A204.1 (cell line): ENCODE measurements around the gene ZNF398.
A peak's percentile ranks its signal among the peaks of the same experiment; 100 is the strongest.

Experiments used
- FAIRE-seq: peaks from 2 replicates; lab custom pipeline; 2012; peaks lifted over from hg19 to GRCh38; lab: Jason Lieb, UNC

The ZNF398 gene

DNA sequence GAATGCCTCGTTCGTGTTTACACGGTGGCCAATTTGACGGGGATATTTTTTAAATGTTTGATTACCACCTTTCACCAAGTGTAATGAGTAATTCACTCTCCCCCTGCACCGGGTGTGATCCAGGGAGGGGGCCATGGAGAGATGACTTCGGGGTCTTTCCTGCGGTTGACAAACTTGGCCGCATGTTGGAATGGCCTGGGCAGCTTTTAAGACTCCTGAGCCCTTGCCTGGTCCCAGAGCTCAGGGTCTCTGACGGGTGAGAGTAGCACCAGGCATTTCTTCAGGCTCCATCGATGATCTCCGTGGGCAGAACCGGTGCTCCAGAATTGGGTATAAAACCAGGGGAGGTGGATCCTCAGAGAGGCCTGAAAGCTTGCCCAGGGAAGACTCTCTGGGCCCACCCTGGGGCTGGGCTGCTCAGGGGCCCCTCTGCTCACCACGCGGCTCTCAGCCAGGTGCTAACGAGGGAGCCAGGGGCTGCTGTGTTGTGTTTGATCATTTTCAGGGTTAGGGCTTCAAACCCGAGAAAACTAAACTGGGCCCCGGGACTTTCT, 49.0 kb downstream of the ZNF398 start:
- no peak for FAIRE-seq

DNA sequence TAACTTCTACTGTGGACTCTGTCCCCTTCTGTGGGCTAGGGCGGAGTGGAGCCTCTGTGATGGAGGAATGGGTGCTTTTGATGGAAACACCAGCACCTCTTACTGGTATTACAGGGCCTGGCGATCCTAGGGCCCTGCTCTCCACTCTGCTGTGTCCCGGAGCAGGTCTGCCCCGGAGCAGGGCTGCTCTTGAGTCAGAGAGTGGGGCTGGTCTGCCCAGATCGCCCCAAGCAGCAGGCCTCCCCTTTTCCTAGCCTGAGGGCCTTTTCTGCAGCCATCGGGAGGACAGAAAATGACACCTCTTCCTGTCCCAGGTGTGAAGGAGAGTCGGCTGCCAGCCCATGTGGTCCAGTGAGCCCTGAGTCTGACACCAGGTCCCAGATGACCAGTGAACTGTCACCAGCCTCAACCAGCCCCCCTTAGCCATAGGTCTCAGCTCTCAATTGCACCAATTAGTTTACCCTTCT, 49.5 kb downstream of the ZNF398 start:
- FAIRE-seq: no peak

DNA sequence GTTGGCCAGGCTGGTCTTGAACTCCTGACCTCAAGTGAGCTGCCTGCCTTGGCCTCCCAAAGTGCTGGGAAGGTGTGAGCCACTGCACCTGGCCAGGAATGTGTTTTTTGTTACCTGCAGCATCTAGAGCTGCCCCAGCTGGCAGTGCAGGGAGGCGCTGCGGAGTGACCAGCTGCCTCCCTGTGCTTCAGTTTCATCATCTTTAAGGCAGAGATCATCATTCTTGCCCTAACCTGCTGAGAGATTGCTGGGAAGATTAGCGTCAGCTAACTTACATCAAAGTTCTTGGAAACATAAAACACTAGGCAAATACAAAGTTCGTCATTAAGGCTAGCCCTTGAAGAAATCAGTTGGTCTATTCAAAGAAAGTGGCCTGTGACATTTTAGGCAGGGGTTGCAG, 50.4 kb downstream of the ZNF398 start:
- no peak for FAIRE-seq

DNA sequence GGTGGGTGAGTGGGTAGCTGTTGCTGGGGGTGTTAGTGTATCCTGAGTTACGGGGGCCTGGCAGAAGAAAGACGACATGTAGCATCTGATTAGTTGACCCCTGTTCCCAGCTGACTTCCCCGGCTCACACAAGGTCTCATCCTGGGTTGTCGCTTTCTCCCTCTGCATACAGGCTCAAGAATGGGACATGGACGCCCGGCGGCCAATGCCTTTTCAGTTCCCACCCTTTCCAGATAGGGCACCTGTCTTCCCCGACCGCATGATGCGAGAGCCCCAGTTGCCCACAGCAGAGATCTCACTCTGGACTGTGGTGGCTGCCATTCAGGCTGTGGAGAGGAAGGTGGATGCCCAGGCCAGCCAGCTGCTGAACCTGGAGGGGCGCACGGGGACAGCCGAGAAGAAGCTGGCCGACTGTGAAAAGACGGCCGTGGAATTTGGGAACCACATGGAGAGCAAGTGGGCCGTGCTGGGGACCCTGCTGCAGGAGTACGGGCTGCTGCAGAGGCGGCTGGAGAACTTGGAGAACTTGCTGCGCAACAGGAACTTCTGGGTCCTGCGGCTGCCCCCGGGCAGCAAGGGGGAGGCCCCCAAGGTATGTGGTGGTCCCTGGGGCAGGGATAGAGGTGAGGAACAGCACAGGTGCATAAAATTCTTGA, 51.0 kb downstream of the ZNF398 start:
- no peak for FAIRE-seq

DNA sequence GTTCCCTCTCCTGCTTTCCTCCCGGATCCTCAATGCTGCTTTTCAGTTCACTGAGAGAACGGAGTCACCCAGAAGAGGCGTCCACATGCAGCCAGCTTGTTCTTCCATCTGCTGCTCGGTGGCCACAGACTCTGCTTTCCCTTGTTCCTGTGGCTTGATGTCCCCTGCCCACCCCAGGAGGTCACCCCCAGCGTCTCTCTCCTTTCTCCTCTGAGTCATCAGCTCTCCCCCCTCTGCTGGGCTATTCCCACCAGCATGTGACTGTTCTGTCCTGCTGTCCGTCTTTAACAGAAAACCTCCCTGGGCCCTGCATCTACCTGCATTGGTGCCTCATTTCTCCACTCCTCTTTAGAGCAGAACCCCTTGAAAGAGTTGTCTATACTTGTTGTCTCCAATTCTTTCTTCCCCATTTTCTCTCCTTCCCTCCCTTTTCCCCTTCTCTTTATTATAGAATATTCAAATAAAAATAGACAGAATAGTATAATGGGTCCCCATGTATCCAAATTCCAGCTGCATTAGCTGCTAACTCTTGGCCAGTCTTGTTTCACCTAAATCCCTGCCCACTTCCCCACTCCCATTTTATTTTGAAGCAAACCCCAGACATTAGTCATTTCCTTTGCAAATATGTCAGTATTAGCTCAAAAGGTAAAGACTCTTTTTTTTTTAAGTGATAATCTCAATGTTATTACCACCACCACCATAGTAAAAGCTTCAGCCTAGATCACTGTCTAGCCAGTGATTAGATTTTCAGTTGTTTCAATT, 52.2 kb downstream of the ZNF398 start:
- FAIRE-seq: no peak

DNA sequence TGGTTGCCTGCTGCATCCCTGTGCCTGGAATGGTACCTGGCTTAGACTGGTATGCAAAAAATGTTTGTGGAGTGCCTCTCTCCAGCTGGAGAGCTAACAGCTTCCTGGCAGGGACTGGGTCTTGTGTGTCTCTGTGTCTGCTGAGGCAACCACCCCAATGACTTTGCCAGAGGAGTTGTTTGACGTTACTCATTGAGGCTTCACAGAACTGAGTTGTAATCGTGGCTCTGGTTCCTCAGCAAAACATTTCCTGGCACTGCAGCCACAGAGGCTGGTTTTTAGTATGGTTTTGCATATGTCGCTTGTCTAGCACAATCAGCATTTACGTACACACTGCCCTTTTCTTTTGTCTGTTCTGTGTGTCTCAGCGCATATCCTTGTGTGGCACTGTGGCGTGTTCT, 55.6 kb downstream of the ZNF398 start:
- FAIRE-seq: no peak

DNA sequence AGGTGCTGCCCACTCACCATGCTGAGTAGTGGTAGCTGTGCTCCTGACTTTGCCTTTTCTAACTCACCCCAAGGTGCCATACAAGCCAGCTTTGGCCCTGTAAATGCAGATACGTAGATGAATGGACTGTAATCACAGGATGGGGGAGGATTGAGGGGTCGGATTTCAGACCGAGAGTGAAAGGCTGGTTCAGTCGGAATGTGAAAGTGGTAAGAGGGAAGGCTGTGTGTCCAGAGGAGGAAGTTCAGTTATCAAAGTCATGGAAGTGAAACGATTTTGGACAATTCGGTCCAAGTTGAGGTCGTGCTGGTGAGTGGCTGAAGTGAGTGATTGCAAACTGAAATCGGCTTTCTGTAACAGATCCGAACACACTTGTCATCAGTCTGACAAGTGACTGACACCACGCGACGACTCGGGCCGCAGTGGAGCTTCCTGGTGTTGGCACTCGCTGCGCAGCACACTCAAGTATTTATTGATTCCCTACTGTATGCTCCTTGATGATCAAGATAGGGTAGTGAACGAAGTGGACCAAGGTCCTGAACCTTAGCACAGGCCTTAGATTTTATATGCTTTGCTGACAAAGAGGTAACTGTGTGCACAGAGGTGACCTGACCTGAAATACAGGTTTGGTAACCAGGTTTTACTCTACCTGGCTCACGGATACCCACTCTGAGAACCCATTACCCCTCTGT, 58.6 kb downstream of the ZNF398 start:
- no peak for FAIRE-seq

DNA sequence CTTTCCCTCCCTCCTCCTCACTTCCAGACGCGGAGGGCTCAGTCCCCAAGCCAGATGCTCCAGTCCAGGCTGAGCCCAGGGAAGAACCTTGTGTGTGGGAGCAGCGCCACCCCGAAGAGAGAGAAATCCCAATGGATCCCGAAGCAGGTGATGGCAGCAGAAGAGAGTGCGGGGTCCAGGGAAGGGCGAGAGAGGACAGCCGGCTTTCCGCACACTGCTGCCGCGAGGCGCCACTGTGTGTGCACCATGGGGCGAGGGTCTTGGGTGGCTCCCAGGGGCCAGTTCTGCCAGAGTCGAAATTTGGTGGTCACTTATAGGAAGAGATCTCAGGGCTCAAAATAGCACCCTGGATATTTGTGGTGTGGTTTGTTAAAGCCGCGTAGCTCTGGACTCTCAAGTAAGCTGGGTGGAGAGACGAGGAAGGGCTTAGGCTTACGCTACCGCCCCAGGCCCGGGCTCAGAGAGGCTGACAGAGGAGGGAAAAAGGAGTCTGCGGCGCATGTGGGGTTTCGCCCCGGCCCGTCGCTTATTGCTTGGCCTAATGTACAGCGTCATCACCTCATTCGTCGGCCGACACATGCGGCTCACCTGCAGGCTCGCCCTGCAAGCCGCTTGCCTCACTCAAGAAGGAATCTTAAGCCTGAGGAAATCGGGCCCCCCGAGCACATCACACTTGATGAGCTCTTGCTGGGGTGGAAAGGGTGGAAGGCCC, 60.2 kb downstream of the ZNF398 start:
- FAIRE-seq: no peak

DNA sequence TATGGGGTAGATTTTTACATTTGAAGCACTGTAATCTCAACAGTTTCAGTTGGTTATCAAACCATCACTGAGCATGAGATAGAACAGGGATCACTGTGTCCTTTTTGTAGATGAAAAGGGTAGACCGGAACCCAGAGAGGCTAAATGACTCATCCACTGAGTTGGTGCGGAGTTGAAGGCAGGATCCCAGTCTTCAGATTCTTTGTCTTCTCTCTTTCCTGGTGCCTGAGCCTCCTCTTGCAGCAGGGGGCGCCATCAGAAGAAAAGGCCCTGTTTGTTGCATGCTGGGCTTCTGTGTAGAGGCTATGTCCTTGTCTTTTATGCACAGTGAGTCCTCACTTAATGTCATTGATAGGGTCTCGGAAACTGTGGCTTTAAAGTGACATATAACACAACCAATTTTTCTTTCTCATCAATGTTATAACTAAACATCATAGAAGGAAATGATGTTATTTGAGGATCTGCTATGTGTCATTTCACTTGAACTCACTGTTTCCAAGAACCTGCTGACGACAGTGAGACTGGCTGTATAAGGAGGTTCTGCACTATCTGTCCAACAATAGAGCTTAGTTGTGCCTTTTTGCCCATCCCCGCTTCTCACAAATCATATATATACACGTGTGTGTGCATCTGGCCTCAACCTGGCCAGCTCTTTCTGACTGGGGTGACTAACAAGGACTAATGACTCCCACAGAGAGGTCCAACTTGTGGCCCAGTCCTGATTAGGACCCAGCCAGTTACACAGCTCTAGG, 62.4 kb downstream of the ZNF398 start:
- FAIRE-seq: peak; percentile 74

DNA sequence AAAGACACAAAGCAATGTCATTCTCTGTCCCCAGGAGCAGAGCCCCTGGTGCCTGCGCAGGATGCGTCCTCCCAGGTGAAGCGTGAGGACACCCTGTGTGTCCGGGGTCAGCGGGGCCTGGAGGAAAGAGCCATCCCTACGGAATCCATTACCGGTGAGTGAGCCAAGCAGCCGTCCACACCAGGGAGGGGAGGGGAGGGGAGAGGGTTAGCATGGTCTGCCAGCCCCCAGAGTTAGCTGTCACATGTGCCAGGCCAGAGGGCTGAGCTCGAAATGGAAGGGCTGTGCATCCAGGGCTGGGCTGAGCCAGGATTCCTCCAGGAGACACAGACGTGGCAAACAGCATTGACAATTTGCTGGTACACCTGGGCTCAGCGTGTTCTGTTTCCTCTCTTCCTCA, 63.3 kb downstream of the ZNF398 start:
- FAIRE-seq: no peak

DNA sequence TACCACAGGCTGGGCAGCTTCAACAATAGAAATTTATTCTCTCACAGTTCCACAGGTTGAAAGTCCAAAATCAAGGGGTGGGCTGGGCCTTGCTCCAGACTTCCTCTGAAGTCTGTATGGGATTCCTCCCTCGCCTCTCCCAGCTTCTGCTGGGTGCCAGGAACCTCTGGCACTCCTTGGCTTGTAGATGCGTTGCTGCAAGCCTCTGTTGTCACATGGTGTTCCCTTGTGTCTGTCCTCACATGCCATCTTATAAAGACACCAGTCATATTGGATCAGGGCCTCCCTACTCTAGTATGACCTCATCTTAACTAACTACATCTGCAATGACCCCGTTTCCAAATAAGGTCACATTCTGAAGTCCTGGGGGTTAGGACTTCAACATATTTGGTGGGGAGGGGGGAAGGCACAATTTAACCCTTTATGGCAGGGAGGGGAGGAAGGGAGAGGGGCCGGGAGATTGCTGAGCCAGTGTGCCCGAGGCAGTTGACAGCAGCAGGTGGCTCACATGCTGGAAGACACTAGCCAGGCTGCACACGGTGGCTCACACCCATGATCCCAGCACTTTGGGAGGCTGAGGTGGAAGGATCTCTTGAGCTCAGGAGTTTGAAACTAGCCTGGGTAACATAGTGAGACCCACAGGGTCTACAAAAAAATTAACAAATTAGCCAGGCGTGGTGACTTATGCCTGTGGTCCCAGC, 66.9 kb downstream of the ZNF398 start:
- no peak for FAIRE-seq

DNA sequence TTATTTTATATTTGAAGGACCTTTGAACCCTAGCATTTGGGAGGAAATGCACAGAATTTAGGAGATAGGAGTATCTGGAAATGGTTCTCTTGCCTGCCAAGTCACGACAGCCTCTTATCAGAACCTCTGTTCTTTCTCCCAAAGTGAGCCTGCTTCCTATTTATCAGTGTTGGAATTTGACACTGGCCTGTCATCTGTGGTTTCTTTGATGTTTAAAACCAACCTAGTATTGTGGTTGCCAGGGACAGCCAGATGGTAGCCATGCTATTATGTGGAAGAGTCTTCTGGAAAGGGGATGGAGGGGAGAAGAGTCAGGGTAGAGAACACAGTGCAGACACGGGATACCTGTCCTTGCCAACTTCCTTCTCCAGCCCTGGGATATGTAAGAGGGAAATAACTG, 69.1 kb downstream of the ZNF398 start:
- FAIRE-seq: no peak

DNA sequence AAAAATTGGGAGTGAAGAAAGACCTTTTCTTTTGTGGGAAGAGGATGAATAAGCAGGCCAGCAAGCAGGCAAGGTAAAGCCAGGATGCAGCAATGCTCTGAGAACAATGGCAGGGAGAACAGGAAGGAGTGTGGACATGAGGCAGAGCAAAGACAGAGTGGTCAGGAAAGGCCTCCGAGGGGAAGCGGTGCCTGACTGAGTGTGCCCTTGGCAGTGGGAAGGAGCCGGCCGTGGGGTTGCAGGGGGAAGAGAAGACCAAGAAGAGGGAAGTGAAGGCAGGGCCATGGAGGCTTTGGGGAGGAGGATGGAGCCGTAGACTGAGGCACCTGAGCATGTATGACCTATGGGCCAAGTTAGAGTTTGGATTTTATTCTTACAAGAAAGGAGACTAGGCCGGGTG, 70.3 kb downstream of the ZNF398 start:
- FAIRE-seq: no peak

DNA sequence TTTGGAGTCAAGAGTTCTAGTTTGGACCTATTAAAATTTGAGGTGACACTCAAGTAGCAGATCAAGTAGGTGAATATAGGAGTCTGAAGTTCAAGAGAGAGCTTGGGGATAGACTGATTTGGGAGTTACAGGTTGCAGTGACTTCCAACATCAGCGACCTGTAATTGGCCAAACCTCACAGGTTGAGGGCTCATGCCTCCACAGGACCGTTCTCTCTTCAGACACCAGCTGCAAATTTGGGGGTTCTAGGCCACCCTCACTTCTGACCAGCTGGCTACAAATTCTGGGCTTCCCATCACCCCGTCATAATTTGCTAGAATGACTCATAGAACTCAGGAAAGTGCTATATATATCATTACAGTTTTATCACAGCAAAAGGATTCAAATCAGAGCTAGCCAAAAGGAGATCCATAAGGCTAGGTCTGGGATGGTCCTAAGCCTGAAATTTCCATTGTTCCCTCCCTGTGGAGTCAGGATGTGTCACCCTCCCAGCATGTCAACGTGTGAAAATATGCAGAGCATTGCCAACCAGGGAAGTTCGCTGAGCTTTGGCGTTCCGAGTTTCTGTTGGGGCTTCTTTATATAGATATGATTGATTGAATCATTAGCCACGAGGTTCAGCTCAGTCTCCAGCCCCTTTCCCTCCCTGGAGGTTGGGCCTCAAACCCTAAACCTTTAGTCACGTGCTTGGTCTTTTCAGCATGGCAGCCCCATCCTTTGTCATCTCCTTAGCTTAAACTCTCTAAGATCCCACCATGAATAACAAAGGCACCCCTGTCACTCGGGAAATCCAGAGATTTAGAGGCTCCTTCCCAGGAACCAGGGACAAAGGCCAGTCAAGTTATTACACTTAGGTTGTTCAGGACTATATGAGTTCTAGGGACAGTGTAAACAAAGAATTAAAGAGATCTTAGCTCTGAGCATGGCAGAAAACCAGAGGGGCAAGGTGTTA, 71.5 kb downstream of the ZNF398 start:
- no peak for FAIRE-seq

DNA sequence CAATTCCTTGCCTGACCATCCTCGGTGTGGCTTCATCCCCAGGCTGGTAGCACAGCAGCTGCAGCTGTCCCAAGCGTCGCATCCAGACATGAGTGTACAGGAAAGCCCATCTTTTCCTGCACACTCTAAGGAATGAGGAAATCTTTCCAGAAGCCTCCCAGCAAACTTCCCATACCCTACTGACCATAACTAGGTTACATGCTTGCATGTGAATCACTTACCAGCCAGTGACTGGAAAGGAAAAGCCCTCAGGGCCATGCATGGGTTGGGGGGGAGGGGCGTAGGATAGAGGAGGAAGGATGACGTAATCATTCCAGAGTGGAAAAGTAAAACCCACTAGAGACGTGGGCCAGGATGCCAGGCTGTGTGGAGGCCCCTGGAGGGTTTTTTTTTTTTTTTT, 73.3 kb downstream of the ZNF398 start:
- FAIRE-seq: no peak

DNA sequence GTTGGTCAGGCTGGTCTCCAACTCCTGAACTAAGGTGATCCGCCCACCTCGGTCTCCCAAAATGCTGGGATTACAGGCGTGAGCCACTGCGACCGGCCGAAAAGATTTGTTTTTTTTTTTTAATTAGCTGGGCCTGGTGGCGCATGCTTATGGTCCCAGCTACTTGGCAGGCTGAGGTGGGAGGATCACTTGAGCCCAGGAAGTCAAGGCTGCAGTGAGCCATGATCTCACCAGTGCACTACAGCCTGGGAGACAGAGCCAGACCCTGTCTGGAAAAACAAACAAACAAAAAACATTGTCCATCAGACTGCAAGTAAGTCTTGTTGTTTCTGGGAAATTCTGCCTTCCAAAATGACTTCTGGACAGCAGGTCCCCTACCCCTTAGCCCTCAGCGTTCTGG, 75.9 kb downstream of the ZNF398 start:
- FAIRE-seq: no peak

DNA sequence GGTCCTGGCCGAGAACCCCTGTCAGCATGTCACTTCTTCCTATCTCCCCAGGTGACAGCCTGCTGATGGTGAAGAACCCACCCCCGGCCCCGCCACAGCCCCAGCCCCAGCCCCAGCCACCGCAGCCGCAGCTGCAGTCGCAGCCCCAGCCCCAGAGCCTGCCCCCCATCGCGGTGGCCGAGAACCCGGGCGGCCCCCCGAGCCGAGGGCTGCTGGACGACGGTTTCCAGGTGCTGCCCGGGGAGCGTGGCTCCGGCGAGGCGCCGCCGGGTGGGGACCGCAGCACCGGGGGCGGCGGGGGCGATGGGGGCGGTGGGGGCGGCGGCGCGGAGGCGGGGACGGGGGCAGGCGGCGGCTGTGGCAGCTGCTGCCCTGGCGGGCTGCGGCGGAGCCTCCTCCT, 76.5 kb downstream of the ZNF398 start:
- no peak for FAIRE-seq

DNA sequence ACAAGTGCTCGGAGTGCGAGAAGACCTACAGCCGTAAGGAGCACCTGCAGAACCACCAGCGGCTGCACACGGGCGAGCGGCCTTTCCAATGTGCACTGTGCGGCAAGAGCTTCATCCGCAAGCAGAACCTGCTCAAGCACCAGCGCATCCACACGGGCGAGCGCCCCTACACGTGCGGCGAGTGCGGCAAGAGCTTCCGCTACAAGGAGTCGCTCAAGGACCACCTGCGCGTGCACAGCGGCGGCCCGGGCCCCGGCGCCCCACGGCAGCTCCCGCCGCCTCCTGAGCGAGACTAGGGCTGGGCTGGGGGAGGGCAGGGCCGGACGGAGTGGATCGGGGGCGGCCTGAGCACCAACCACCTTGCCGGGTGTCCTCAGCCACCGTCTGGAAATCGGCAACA, 77.1 kb downstream of the ZNF398 start:
- FAIRE-seq: no peak

DNA sequence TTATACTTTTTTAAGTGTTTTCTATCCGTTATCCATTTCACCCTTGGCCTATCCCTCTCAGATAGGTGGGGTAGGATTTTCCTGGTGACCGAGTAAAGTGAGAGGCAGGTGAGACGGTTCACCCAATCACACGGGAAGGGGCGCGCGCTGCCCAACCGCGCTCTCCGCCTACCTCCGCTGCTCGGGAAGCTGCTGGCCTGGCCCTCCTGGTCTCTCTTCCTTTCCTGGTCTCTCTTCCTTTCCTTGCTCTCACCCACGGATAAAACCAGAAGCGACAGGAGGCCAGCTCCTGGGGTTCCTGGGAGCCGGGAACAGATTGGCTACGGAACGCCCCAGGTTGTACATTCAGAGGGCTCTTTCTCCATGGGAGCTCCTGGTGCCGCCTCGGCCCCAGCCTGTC, 77.9 kb downstream of the ZNF398 start:
- no peak for FAIRE-seq

DNA sequence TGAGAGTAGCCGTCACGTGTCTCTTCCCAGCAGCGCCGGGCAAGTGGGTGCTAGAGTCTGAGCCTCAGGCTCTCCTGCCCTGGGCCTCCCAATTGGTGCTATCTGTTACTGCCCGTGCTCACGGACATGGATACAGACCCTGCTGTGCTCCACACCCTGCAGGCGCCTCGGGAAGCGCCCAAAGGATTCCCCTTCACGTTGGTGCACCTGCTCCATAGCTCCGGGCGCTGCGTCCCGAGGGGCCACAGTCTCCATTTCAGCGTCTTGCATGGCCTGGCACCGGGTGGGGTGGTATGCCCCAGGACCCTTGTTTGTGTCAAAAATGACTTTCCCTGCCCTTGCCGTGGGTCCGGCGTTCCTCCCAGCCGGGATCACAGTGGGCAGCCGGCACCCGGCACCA, 78.4 kb downstream of the ZNF398 start:
- FAIRE-seq: no peak
